Common myeloid progenitor, CD34-positive (primary cell): Measurements from ENCODE around the gene MTHFD1.

Experiments
- CTCF ChIA-PET: fragments of 350-600 bp; sonication (Branson Sonifier 250); formaldehyde crosslinking; loops from one replicate; lab custom pipeline; 2021; ENCODE audit warnings: antibody characterized with exemption; lab: Charles Lee
- POLR2A ChIA-PET: fragments of 350-600 bp; sonication (Branson Sonifier 250); formaldehyde crosslinking; loops from one replicate; lab custom pipeline; 2021; ENCODE audit warnings: antibody characterized with exemption; lab: Charles Lee
- DNase-seq, 3 donors: peaks; one replicate each; pipeline versions ENCODE4 v3.0.0 to v3.0.0-alpha.2; 2013
- H3K27ac ChIP-seq, 2 experiments: 1 replicate in 1 of 2; 2 replicates in 1 of 2; pipeline ENCODE4 v1.7.0; 2013; ENCODE audit warnings: inconsistent platforms in 2 of 2, low read length in 2 of 2, mild to moderate bottlenecking in 2 of 2, low read depth in 1 of 2, moderate library complexity in 1 of 2; ENCODE audit not compliant: severe bottlenecking in 2 of 2, insufficient read depth in 1 of 2, poor library complexity in 1 of 2
- H3K27me3 ChIP-seq, 5 experiments: replicated peaks in 2 of 5; 1 replicate in 3 of 5; 2 replicates in 2 of 5; pipeline versions ENCODE4 v1.6.1 to v1.7.0; 2013; ENCODE audit warnings: low read length in 4 of 5, mild to moderate bottlenecking in 2 of 5, moderate library complexity in 2 of 5, inconsistent platforms in 1 of 5; ENCODE audit not compliant: insufficient read depth in 5 of 5, control insufficient read depth in 4 of 5
- H3K36me3 ChIP-seq, 4 experiments: 1 replicate in 2 of 4; 2 replicates in 2 of 4; pipeline versions ENCODE4 v1.6.1 to v1.7.0; 2013; ENCODE audit warnings: low read length in 3 of 4, control low read depth in 1 of 4, mild to moderate bottlenecking in 1 of 4; ENCODE audit not compliant: control insufficient read depth in 4 of 4, insufficient read depth in 4 of 4
- H3K4me1 ChIP-seq, 4 experiments: 1 replicate in 3 of 4; 2 replicates in 1 of 4; pipeline versions ENCODE4 v1.6.1 to v1.7.1; 2013; ENCODE audit warnings: low read length in 3 of 4, mild to moderate bottlenecking in 3 of 4, control low read depth in 1 of 4, inconsistent platforms in 1 of 4, moderate library complexity in 1 of 4; ENCODE audit not compliant: control insufficient read depth in 4 of 4, insufficient read depth in 4 of 4; ENCODE audit errors: control extremely low read depth in 1 of 4
- H3K4me3 ChIP-seq, 7 experiments: 1 replicate in 4 of 7; 2 replicates in 3 of 7; pipeline versions ENCODE4 v1.5.1 to v1.7.0; 2013; ENCODE audit warnings: mild to moderate bottlenecking in 7 of 7, low read length in 6 of 7, moderate library complexity in 6 of 7, inconsistent platforms in 2 of 7, low read depth in 2 of 7, control low read depth in 1 of 7; ENCODE audit not compliant: insufficient read depth in 4 of 7, control insufficient read depth in 1 of 7; ENCODE audit errors: extremely low read depth in 1 of 7
- H3K9me3 ChIP-seq, 5 experiments: 1 replicate in 4 of 5; 2 replicates in 1 of 5; pipeline versions ENCODE4 v1.6.1 to v1.7.1; 2013; ENCODE audit warnings: low read length in 4 of 5, mild to moderate bottlenecking in 2 of 5, inconsistent platforms in 1 of 5, low read depth in 1 of 5, moderate library complexity in 1 of 5; ENCODE audit not compliant: control insufficient read depth in 4 of 5, insufficient read depth in 2 of 5; ENCODE audit errors: control extremely low read depth in 1 of 5
- WGBS: methylation state at CpG from one replicate; pipeline ENCODE4 v1.1.5; 2013; ENCODE audit not compliant: insufficient coverage; 5-methylcytosine and 5-hydroxymethylcytosine counted together

The MTHFD1 gene

GRCh38 chr14:64503434-64504309 lies 115.5 kb downstream of the MTHFD1 start, which contains the start of gene ZBTB25:
Gene ZBTB25 (minus strand): TSS chr14:64503838. CDS start chr14:64490533, 13,305 bp downstream.
- Histone ChIP-seq H3K36me3 (no peaks in the 10 kb centered on the region), H3K9me3 (no peaks in the 10 kb centered on the region), H3K4me3 (peak within 1 kb of the TSS; percentile 75 to 97 (median 90)), H3K27ac (peak within 1 kb of the TSS; percentile 97 to 99), H3K27me3 (no peaks in the 10 kb centered on the region), H3K4me1 (peaks cover 31 to 68% (median 56%) of the 10 kb centered on the region in 4 experiments)
- CTCF ChIA-PET = interaction anchor here (0.8 to 3.2 kb wide), 5 partner anchors 12 to 134 kb away, joined by 3 to 16 read pairs (median 4); no protein-coding TSS in a partner anchor
- under 1% methylated on average over 76 of the region's 87 CpGs for WGBS
- DNase-seq = peak; percentile 93 to 98 (median 98)
- POLR2A ChIA-PET = interaction anchor here (0.9 to 2.7 kb wide), 6 partner anchors 11 to 165 kb away, joined by 3 to 8 read pairs (median 3); no protein-coding TSS in a partner anchor

- ChIA-PET POLR2A (interaction anchor here (1.0 to 2.7 kb wide), 6 partner anchors 9 to 166 kb away, joined by 3 to 8 read pairs (median 3); no protein-coding TSS in a partner anchor), CTCF (interaction anchor here (0.7 to 0.8 kb wide), 2 partner anchors 19 to 307 kb away, joined by 3 read pairs; no protein-coding TSS in a partner anchor)
- peak; percentile 88 to 96 (median 95) for DNase-seq
- Histone ChIP-seq H3K4me3 (peak within 1 kb of the TSS; percentile 75 to 97 (median 90)), H3K9me3 (no peaks in the 10 kb centered on the region), H3K27me3 (no peaks in the 10 kb centered on the region), H3K36me3 (no peaks in the 10 kb centered on the region), H3K4me1 (peaks cover 33 to 74% (median 61%) of the 10 kb centered on the region in 4 experiments), H3K27ac (peak within 1 kb of the TSS; percentile 97 to 99)
- under 1% methylated on average over 60 of the region's 63 CpGs for WGBS
Measured at GRCh38 chr14:64504310-64504896, 116.2 kb downstream of the MTHFD1 start, which contains the start of gene ZBTB1. Gene ZBTB1 (plus strand): TSS chr14:64504770. CDS start chr14:64521505, 16,735 bp downstream.

- no peaks in the 10 kb centered on the region for H3K36me3 ChIP-seq
- no peaks in the 10 kb centered on the region for H3K9me3 ChIP-seq
- ChIA-PET POLR2A (interaction anchor here (1.0 to 2.7 kb wide), 6 partner anchors 10 to 167 kb away, joined by 3 to 8 read pairs (median 3); no protein-coding TSS in a partner anchor), CTCF (interaction anchor here (0.7 to 1.0 kb wide), 3 partner anchors 20 to 308 kb away, joined by 3 to 5 read pairs (median 3); no protein-coding TSS in a partner anchor)
- H3K27me3 ChIP-seq = no peaks in the 10 kb centered on the region
- peak; percentile 77 to 91 (median 89) for DNase-seq
- H3K4me1 ChIP-seq = peaks cover 33 to 74% (median 59%) of the 10 kb centered on the region in 4 experiments
- under 1% methylated on average over 48 of the region's 68 CpGs for WGBS
- peak overlapping the region; percentile 75 to 97 (median 90) for H3K4me3 ChIP-seq
- H3K27ac ChIP-seq = peak overlapping the region; percentile 97 to 99
Measured at GRCh38 chr14:64504897-64505794, 117.0 kb downstream of the MTHFD1 start.

- WGBS = no CpG with 5 or more reads among the region's 3 CpGs
- DNase-seq = peak in 1 of 3 donors; percentile 20
- Histone ChIP-seq H3K4me1 (peaks cover 33 to 75% (median 65%) of the 10 kb centered on the region in 4 experiments), H3K36me3 (no peaks in the 10 kb centered on the region), H3K27ac (peak overlapping the region in 1 of 2 experiments; percentile 5), H3K4me3 (peak overlapping the region in 5 of 7 experiments; percentile 3 to 63 (median 40)), H3K27me3 (no peaks in the 10 kb centered on the region), H3K9me3 (no peaks in the 10 kb centered on the region)
- POLR2A ChIA-PET = no interaction called here
- CTCF ChIA-PET = no interaction called here
Measured at GRCh38 chr14:64506721-64507120, 118.6 kb downstream of the MTHFD1 start.

GRCh38 chr14:64507376-64508156 lies 119.4 kb downstream of the MTHFD1 start:
- Histone ChIP-seq H3K4me3 (peak overlapping the region in 2 of 7 experiments; percentile 6 to 33), H3K4me1 (peaks cover 27 to 69% (median 60%) of the 10 kb centered on the region in 4 experiments), H3K9me3 (no peaks in the 10 kb centered on the region), H3K36me3 (no peaks in the 10 kb centered on the region), H3K27me3 (no peaks in the 10 kb centered on the region), H3K27ac (peak overlapping the region in 1 of 2 experiments; percentile 9)
- ChIA-PET CTCF (no interaction called here), POLR2A (no interaction called here)
- DNase-seq = peak in 1 of 3 donors; percentile 26
- WGBS = 80% methylated on average over 3 of the region's 4 CpGs
